SK-N-SH (cell line): ENCODE results near the gene SLC44A2. TPM values are rescaled to one million over a fixed set of nuclear protein-coding genes. Genes with fewer than 3 reads are reported as not detected.

Experiments used
- CTCF ChIA-PET: fragments of 300-600, 350-600 bp; formaldehyde crosslinking; extraction: SDS; loops from one replicate; lab custom pipeline; 2021; lab: Yijun Ruan, JAX
- POLR2A ChIA-PET: fragments of 350-600 bp; sonication (Branson Sonifier 250); formaldehyde crosslinking; extraction: SDS; loops from one replicate; lab custom pipeline; 2020; ENCODE audit warnings: antibody characterized with exemption, inconsistent platforms; lab: Yijun Ruan, JAX
- DNase-seq: peaks from one replicate; pipeline ENCODE4 v3.0.0; 2012
- H2AFZ ChIP-seq: fragments of 200-600 bp; sonication (generic); 2 replicates; pipeline ENCODE4 v1.8.1; 2016; ENCODE audit warnings: antibody characterized with exemption, mild to moderate bottlenecking, low read depth
- H3F3A ChIP-seq: fragments of 200-600 bp; sonication (generic); replicated peaks from 2 replicates; pipeline ENCODE3; 2016; ENCODE audit warnings: antibody characterized with exemption, mild to moderate bottlenecking; ENCODE audit not compliant: insufficient read depth
- H3K27ac ChIP-seq, 2 experiments: fragments of 200-500 bp in 1 of 2; fragments of 200-600 bp in 1 of 2; sonication (Bioruptor generic) in 1 of 2; sonication (generic), shearing (Covaris generic) in 1 of 2; 2 replicates each; pipeline versions ENCODE4 v1.5.1 to v1.6.1; 2014 to 2016; ENCODE audit warnings: low read depth in 2 of 2, inconsistent platforms in 1 of 2, low read length in 1 of 2, mild to moderate bottlenecking in 1 of 2, mixed read lengths in 1 of 2
- H3K27me3 ChIP-seq: fragments of 200-600 bp; sonication (generic), shearing (Covaris generic); 2 replicates; pipeline ENCODE4 v1.6.1; 2016; ENCODE audit warnings: mixed run types; ENCODE audit not compliant: insufficient read depth
- H3K36me3 ChIP-seq, 2 experiments: fragments of 200-500 bp in 1 of 2; fragments of 200-600 bp in 1 of 2; sonication (Bioruptor generic) in 1 of 2; sonication (generic) in 1 of 2; replicated peaks in 1 of 2; 2 replicates each; pipeline versions ENCODE3 to v1.5.1; 2014 to 2016; ENCODE audit warnings: low read length in 1 of 2, mild to moderate bottlenecking in 1 of 2; ENCODE audit not compliant: insufficient read depth in 2 of 2, control insufficient read depth in 1 of 2
- H3K4me1 ChIP-seq, 2 experiments: fragments of 200-500 bp in 1 of 2; fragments of 200-600 bp in 1 of 2; sonication (Bioruptor generic) in 1 of 2; sonication (generic), shearing (Covaris generic) in 1 of 2; 2 replicates each; pipeline versions ENCODE4 v1.5.1 to v1.6.1; 2014 to 2016; ENCODE audit warnings: low read depth in 1 of 2, low read length in 1 of 2, mixed run types in 1 of 2; ENCODE audit not compliant: insufficient read depth in 2 of 2, control insufficient read depth in 1 of 2
- H3K4me2 ChIP-seq: fragments of 200-600 bp; sonication (generic), shearing (Covaris generic); 2 replicates; pipeline ENCODE4 v1.6.1; 2017; ENCODE audit warnings: mixed run types
- H3K4me3 ChIP-seq, 2 experiments: fragments of 200-500 bp in 1 of 2; fragments of 200-600 bp in 1 of 2; sonication (Bioruptor generic) in 1 of 2; sonication (generic), shearing (Covaris generic) in 1 of 2; 2 replicates each; pipeline versions ENCODE4 v1.5.1 to v1.8.1; 2014 to 2016; ENCODE audit warnings: low read depth in 2 of 2, inconsistent platforms in 1 of 2, low read length in 1 of 2, mild to moderate bottlenecking in 1 of 2, mixed read lengths in 1 of 2, moderate library complexity in 1 of 2
- H3K79me2 ChIP-seq: fragments of 200-600 bp; sonication (generic); 2 replicates; pipeline ENCODE4 v1.8.1; 2017; ENCODE audit warnings: mild to moderate bottlenecking; ENCODE audit not compliant: insufficient read depth
- H3K9ac ChIP-seq: fragments of 200-600 bp; sonication (generic); 2 replicates; pipeline ENCODE4 v1.6.1; 2017; ENCODE audit warnings: mixed run types
- H3K9me2 ChIP-seq: fragments of 200-600 bp; sonication (generic); 2 replicates; pipeline ENCODE4 v1.6.1; 2017; ENCODE audit warnings: mixed run types
- H3K9me3 ChIP-seq: fragments of 200-600 bp; sonication (generic); 2 replicates; pipeline ENCODE4 v1.6.1; 2017; ENCODE audit warnings: mixed run types, mild to moderate bottlenecking, moderate library complexity
- H4K20me1 ChIP-seq: fragments of 200-600 bp; sonication (generic); 2 replicates; pipeline ENCODE4 v1.6.1; 2017; ENCODE audit warnings: mild to moderate bottlenecking, mixed run types; ENCODE audit not compliant: insufficient read depth
- CTCF ChIP-seq: fragments of 200-600 bp; sonication (generic); IDR thresholded peaks from 2 replicates; pipeline ENCODE4 v1.6.1; 2017; ENCODE audit warnings: antibody characterized with exemption, mild to moderate bottlenecking, moderate library complexity
- ELF1 ChIP-seq: IDR thresholded peaks from 2 replicates; pipeline ENCODE4 v1.4.0; 2012
- FOSL2 ChIP-seq: IDR thresholded peaks from 2 replicates; pipeline ENCODE4 v1.4.0; 2012; ENCODE audit warnings: low read depth, mild to moderate bottlenecking, moderate library complexity, borderline replicate concordance
- FOXM1 ChIP-seq: IDR thresholded peaks from 2 replicates; pipeline ENCODE4 v1.4.0; 2012; ENCODE audit warnings: low read depth, mild to moderate bottlenecking
- GABPA ChIP-seq: IDR thresholded peaks from 2 replicates; pipeline ENCODE4 v1.4.0; 2012; ENCODE audit warnings: low read depth, mild to moderate bottlenecking
- MEF2A ChIP-seq: IDR thresholded peaks from 2 replicates; pipeline ENCODE4 v1.4.0; 2012; ENCODE audit warnings: low read depth, borderline replicate concordance
- MXI1 ChIP-seq: IDR thresholded peaks from 2 replicates; pipeline ENCODE4 v1.6.1; 2012; ENCODE audit warnings: mild to moderate bottlenecking, low read depth, low read length, improper control_type of control experiment
- NFIC ChIP-seq: IDR thresholded peaks from 2 replicates; pipeline ENCODE4 v1.4.0; 2012; ENCODE audit warnings: borderline replicate concordance
- NRF1 ChIP-seq: IDR thresholded peaks from 2 replicates; pipeline ENCODE4 v1.6.1; 2012; ENCODE audit warnings: low read depth, mild to moderate bottlenecking, low read length
- PBX3 ChIP-seq: IDR thresholded peaks from 2 replicates; pipeline ENCODE4; 2012
- POLR2AphosphoS5 ChIP-seq: IDR thresholded peaks from 2 replicates; pipeline ENCODE4 v1.6.1; 2012; ENCODE audit warnings: low read depth, low read length
- RAD21 ChIP-seq: IDR thresholded peaks from 2 replicates; pipeline ENCODE4 v1.6.1; 2012; ENCODE audit warnings: mild to moderate bottlenecking, low read length
- RCOR1 ChIP-seq: fragments of 150-350 bp; IDR thresholded peaks from 2 replicates; pipeline ENCODE4 v1.6.1; 2017; ENCODE audit warnings: antibody characterized with exemption, low read length
- REST ChIP-seq: IDR thresholded peaks from 2 replicates; pipeline ENCODE4 v1.6.1; 2012; ENCODE audit warnings: mild to moderate bottlenecking, low read depth, low read length, moderate library complexity
- RFX5 ChIP-seq: IDR thresholded peaks from 2 replicates; pipeline ENCODE4 v1.6.1; 2012; ENCODE audit warnings: mild to moderate bottlenecking, improper control_type of control experiment, low read length
- SIN3A ChIP-seq: IDR thresholded peaks from 2 replicates; pipeline ENCODE4 v1.6.1; 2012; ENCODE audit warnings: low read depth, mild to moderate bottlenecking, low read length, moderate library complexity, borderline replicate concordance
- SMC3 ChIP-seq: IDR thresholded peaks from 2 replicates; pipeline ENCODE4 v1.6.1; 2012; ENCODE audit warnings: low read depth, low read length, improper control_type of control experiment
- TCF12 ChIP-seq: IDR thresholded peaks from 2 replicates; pipeline ENCODE4 v1.4.0; 2012
- TEAD4 ChIP-seq: IDR thresholded peaks from 2 replicates; pipeline ENCODE4 v1.4.0; 2012; ENCODE audit warnings: mild to moderate bottlenecking, borderline replicate concordance; ENCODE audit not compliant: insufficient read depth
- YY1 ChIP-seq: IDR thresholded peaks from 2 replicates; pipeline ENCODE4 v1.4.0; 2012; ENCODE audit warnings: low read depth, mild to moderate bottlenecking
- WGBS: methylation state at CpG from one replicate; pipeline ENCODE4 v1.1.6; 2017; ENCODE audit warnings: low lambda C conversion rate; 5-methylcytosine and 5-hydroxymethylcytosine counted together
- polyA plus RNA-seq, 3 experiments: library from polyadenylated mRNA; depleted of rRNA; stranded (reverse); fragments of >200 nt; gene quantifications; 2 replicates each; pipeline ENCODE4 v1.2.3, GENCODE V29; 2012

Gene SLC44A2
- polyA plus RNA-seq, 1 of the 3 experiments (the other 2 are of a cell fraction) = 61.4 TPM

- Histone ChIP-seq H3K27ac (no peak overlapping the region), H3K27me3 (no peaks in the 10 kb centered on the region), H2AFZ (no peak overlapping the region), H3K4me1 (peaks cover 0 to 3% of the 10 kb centered on the region in 2 experiments; a peak in 1 of 4 replicates), H3K9ac (no peak overlapping the region), H3F3A (peaks cover 9% of the 10 kb centered on the region), H3K4me2 (no peak overlapping the region), H3K4me3 (no peak overlapping the region), H3K79me2 (peaks cover 60% of the 10 kb centered on the region), H4K20me1 (no peaks in the 10 kb centered on the region), H3K9me3 (no peaks in the 10 kb centered on the region), H3K36me3 (no peaks in the 10 kb centered on the region), H3K9me2 (no peaks in the 10 kb centered on the region)
- CTCF ChIA-PET = interaction anchor here (1.0 to 4.7 kb wide), 4 partner anchors 23 to 140 kb away, joined by 3 to 21 read pairs (median 10); no protein-coding TSS in a partner anchor
- TF ChIP-seq PBX3 (no peak), NFIC (no peak), REST (no peak), FOSL2 (no peak), SIN3A (no peak), TEAD4 (no peak), RFX5 (no peak), POLR2AphosphoS5 (no peak), GABPA (no peak), SMC3 (no peak), FOXM1 (no peak), RAD21 (no peak), YY1 (no peak), MXI1 (no peak), RCOR1 (no peak), CTCF (no peak), TCF12 (no peak), ELF1 (no peak), MEF2A (no peak), NRF1 (no peak)
- POLR2A ChIA-PET = no interaction called here
- 96% methylated on average over 8 of the region's 8 CpGs for WGBS
- no peak for DNase-seq
Observed at GRCh38 chr19:10621966-10622365, 3.4 kb upstream of the SLC44A2 start.
